IPS-11a (cell line): ENCODE measurements around the gene HTRA3.
A peak's percentile ranks its signal among the peaks of the same experiment; 100 is the strongest.

Experiments
- H3K4me3 ChIP-seq: one replicate; pipeline ENCODE4 v1.5.1; 2013; ENCODE audit warnings: low read depth, low read length, control low read depth

Gene HTRA3

GRCh38 chr4:8269535-8270417 lies at the start of gene HTRA3:
HTRA3 (plus strand) TSS chr4:8269754; CDS start chr4:8269969, 215 bp downstream.
- peak within 1 kb of the TSS; percentile 29 for H3K4me3 ChIP-seq

GRCh38 chr4:8220661-8221450 lies 48.7 kb upstream of the HTRA3 start:
- no peak overlapping the region for H3K4me3 ChIP-seq

GRCh38 chr4:8221476-8221875 lies 48.1 kb upstream of the HTRA3 start:
- no peak overlapping the region for H3K4me3 ChIP-seq

GRCh38 chr4:8221985-8222384 lies 47.6 kb upstream of the HTRA3 start:
- H3K4me3 ChIP-seq: no peak overlapping the region

GRCh38 chr4:8222609-8223388 lies 46.8 kb upstream of the HTRA3 start:
- no peak overlapping the region for H3K4me3 ChIP-seq

GRCh38 chr4:8224267-8224974 lies 45.1 kb upstream of the HTRA3 start:
- no peak overlapping the region for H3K4me3 ChIP-seq

- H3K4me3 ChIP-seq: no peak overlapping the region
Observed at GRCh38 chr4:8224975-8225625, 44.5 kb upstream of the HTRA3 start.

GRCh38 chr4:8225706-8226443 lies 43.7 kb upstream of the HTRA3 start:
- no peak overlapping the region for H3K4me3 ChIP-seq

GRCh38 chr4:8227201-8227770 lies 42.3 kb upstream of the HTRA3 start:
- H3K4me3 ChIP-seq: no peak overlapping the region

- no peak overlapping the region for H3K4me3 ChIP-seq
Observed at GRCh38 chr4:8227771-8228318, 41.7 kb upstream of the HTRA3 start.

- H3K4me3 ChIP-seq: no peak overlapping the region
Observed at GRCh38 chr4:8228319-8229250, 41.0 kb upstream of the HTRA3 start.

- H3K4me3 ChIP-seq: no peak overlapping the region
Observed at GRCh38 chr4:8229331-8229975, 40.1 kb upstream of the HTRA3 start.

GRCh38 chr4:8230033-8230432 lies 39.5 kb upstream of the HTRA3 start:
- no peak overlapping the region for H3K4me3 ChIP-seq

- no peak overlapping the region for H3K4me3 ChIP-seq
Observed at GRCh38 chr4:8230891-8231290, 38.7 kb upstream of the HTRA3 start.

GRCh38 chr4:8231551-8232049 lies 38.0 kb upstream of the HTRA3 start:
- H3K4me3 ChIP-seq: no peak overlapping the region

GRCh38 chr4:8232748-8233147 lies 36.8 kb upstream of the HTRA3 start:
- H3K4me3 ChIP-seq: no peak overlapping the region
